NCI-H1417 (cell line): Measurements from ENCODE around the gene KCNAB1.

Source experiments
- DNase-seq, 3 experiments: peaks; one replicate each; lab custom pipeline; 2025; lab: John Stamatoyannopoulos, UW

KCNAB1 gene

GRCh38 chr3:156576051-156576450 lies 455.7 kb downstream of the KCNAB1 start:
- DNase-seq: no peak

- no peak for DNase-seq
Observed at GRCh38 chr3:156576651-156577348, 456.4 kb downstream of the KCNAB1 start.

- no peak for DNase-seq
Observed at GRCh38 chr3:156577736-156578135, 457.4 kb downstream of the KCNAB1 start.

- no peak for DNase-seq
Observed at GRCh38 chr3:156579427-156579851, 459.1 kb downstream of the KCNAB1 start.

- no peak for DNase-seq
Observed at GRCh38 chr3:156581033-156581432, 460.7 kb downstream of the KCNAB1 start.

GRCh38 chr3:156581954-156582353 lies 461.6 kb downstream of the KCNAB1 start:
- no peak for DNase-seq

GRCh38 chr3:156582532-156583183 lies 462.3 kb downstream of the KCNAB1 start:
- DNase-seq: no peak

GRCh38 chr3:156583469-156583868 lies 463.1 kb downstream of the KCNAB1 start:
- no peak for DNase-seq

- no peak for DNase-seq
Observed at GRCh38 chr3:156586905-156587759, 466.8 kb downstream of the KCNAB1 start.

GRCh38 chr3:156587760-156588069 lies 467.3 kb downstream of the KCNAB1 start:
- DNase-seq: no peak
